SK-N-SH treated with all-trans-retinoic acid at 6 μM for 48 hours (cell line): Measurements from ENCODE around the gene HSP90AB1.

Experiments
- ATAC-seq: fragments of 200-7000 bp; cut with Tn5 transposase; 3 replicates; pipeline ENCODE4 v1.9.1; 2020; ENCODE audit warnings: mild to moderate bottlenecking, moderate library complexity
- ARNTL ChIP-seq: fragments of 450-650 bp; formaldehyde crosslinking; IDR thresholded peaks from 2 replicates; pipeline ENCODE4 v1.5.0; 2020; ENCODE audit warnings: low read depth, mild to moderate bottlenecking, moderate library complexity, borderline replicate concordance
- BACH2 ChIP-seq: fragments of 250-450 bp; sonication (Bioruptor Pico); IDR thresholded peaks from 2 replicates; pipeline ENCODE4 v1.9.0; 2021; ENCODE audit warnings: mild to moderate bottlenecking, borderline replicate concordance
- CSDC2 ChIP-seq: fragments of 250-450 bp; sonication (Bioruptor Pico); IDR thresholded peaks from 2 replicates; pipeline ENCODE4 v1.5.0; 2020; ENCODE audit warnings: mild to moderate bottlenecking, moderate library complexity
- ESRRG ChIP-seq: fragments of 250-450 bp; sonication (Bioruptor Pico); IDR thresholded peaks from 2 replicates; pipeline ENCODE4 v1.6.1; 2021; ENCODE audit warnings: mild to moderate bottlenecking
- GLIS3 ChIP-seq: fragments of 250-450 bp; sonication (Bioruptor Pico); IDR thresholded peaks from 2 replicates; pipeline ENCODE4 v1.5.0; 2020; ENCODE audit warnings: mild to moderate bottlenecking, moderate library complexity
- ISL1 ChIP-seq: fragments of 250-450 bp; sonication (Bioruptor Pico); IDR thresholded peaks from 2 replicates; pipeline ENCODE4 v2.1.2; 2022; ENCODE audit warnings: mild to moderate bottlenecking, moderate library complexity
- OSR1 ChIP-seq: fragments of 250-450 bp; sonication (Bioruptor Pico); IDR thresholded peaks from 2 replicates; pipeline ENCODE4 v1.8.0; 2022; ENCODE audit warnings: moderate library complexity, mild to moderate bottlenecking, inconsistent platforms
- PPARA ChIP-seq: fragments of 250-450 bp; sonication (Bioruptor Pico); IDR thresholded peaks from 2 replicates; pipeline ENCODE4 v1.5.0; 2020; ENCODE audit warnings: mild to moderate bottlenecking, borderline replicate concordance
- RARB ChIP-seq: fragments of 250-450 bp; sonication (Bioruptor Pico); IDR thresholded peaks from 2 replicates; pipeline ENCODE4 v1.8.0; 2021; ENCODE audit warnings: mild to moderate bottlenecking, moderate library complexity
- SNAI2 ChIP-seq: fragments of 250-450 bp; sonication (Bioruptor Pico); IDR thresholded peaks from 2 replicates; pipeline ENCODE4 v1.5.0; 2020; ENCODE audit warnings: mild to moderate bottlenecking, moderate library complexity
- ZC3H10 ChIP-seq: fragments of 250-450 bp; sonication (Bioruptor Pico); IDR thresholded peaks from 2 replicates; pipeline ENCODE4 v1.5.1; 2021; ENCODE audit warnings: mild to moderate bottlenecking, moderate library complexity
- ZFP3 ChIP-seq: fragments of 250-450 bp; sonication (Bioruptor Pico); IDR thresholded peaks from 2 replicates; pipeline ENCODE4 v1.5.0; 2020; ENCODE audit warnings: mild to moderate bottlenecking, moderate library complexity
- ZNF565 ChIP-seq: fragments of 450-650 bp; formaldehyde crosslinking; conservative IDR thresholded peaks from 2 replicates; pipeline ENCODE4 v1.5.0; 2020; ENCODE audit warnings: low read depth, mild to moderate bottlenecking, moderate library complexity
- ZNF70 ChIP-seq: fragments of 450-650 bp; formaldehyde crosslinking; IDR thresholded peaks from 2 replicates; pipeline ENCODE4 v1.5.0; 2020; ENCODE audit warnings: mild to moderate bottlenecking, moderate library complexity
- TF ChIP-seq, protein P1 (sequence below): fragments of 250-450 bp; sonication (Bioruptor Pico); IDR thresholded peaks from 2 replicates; pipeline ENCODE4 v1.5.1; 2020; ENCODE audit warnings: low read depth, mild to moderate bottlenecking, moderate library complexity
- TF ChIP-seq, protein P2 (sequence below): fragments of 250-450 bp; sonication (Bioruptor Pico); IDR thresholded peaks from 2 replicates; pipeline ENCODE4 v1.5.1; 2021; ENCODE audit warnings: mild to moderate bottlenecking, moderate library complexity
- TF ChIP-seq, protein P3 (sequence below): fragments of 250-450 bp; sonication (Bioruptor Pico); IDR thresholded peaks from 2 replicates; pipeline ENCODE4 v1.5.0; 2020; ENCODE audit warnings: mild to moderate bottlenecking, moderate library complexity
- TF ChIP-seq, protein P4 (sequence below): fragments of 250-450 bp; sonication (Bioruptor Pico); IDR thresholded peaks from 2 replicates; pipeline ENCODE4 v1.8.0; 2021; ENCODE audit warnings: low read depth, mild to moderate bottlenecking, moderate library complexity, borderline replicate concordance
- TF ChIP-seq, protein P5 (sequence below): fragments of 250-450 bp; sonication (Bioruptor Pico); IDR thresholded peaks from 2 replicates; pipeline ENCODE4 v1.8.0; 2020; ENCODE audit warnings: mild to moderate bottlenecking, moderate library complexity, borderline replicate concordance

HSP90AB1 gene

DNA sequence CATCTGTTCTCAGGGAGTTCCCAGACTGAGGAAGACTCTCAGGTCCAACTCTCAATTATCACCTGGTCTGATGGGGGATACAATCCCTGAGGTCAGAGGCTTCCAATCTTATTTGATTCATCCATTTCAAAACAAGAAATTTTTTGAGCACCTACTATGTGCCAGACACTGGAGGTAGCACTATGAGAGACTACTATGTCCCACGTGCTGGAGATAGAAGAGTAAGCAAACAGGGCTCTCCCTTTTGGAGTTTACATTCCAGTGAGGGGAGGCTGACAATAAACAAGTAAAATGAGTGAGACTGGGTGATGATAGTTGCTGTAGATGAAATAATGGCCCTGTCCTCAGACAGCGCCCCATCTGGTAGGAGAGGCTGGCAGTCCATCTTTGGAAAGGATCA lies 39.8 kb downstream of the HSP90AB1 start:
- ATAC-seq, result no peak
- TF ChIP-seq, protein P1, sequence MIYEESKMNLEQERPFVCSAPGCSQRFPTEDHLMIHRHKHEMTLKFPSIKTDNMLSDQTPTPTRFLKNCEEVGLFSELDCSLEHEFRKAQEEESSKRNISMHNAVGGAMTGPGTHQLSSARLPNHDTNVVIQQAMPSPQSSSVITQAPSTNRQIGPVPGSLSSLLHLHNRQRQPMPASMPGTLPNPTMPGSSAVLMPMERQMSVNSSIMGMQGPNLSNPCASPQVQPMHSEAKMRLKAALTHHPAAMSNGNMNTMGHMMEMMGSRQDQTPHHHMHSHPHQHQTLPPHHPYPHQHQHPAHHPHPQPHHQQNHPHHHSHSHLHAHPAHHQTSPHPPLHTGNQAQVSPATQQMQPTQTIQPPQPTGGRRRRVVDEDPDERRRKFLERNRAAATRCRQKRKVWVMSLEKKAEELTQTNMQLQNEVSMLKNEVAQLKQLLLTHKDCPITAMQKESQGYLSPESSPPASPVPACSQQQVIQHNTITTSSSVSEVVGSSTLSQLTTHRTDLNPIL (CRISPR knock-in tag), result no peak
- TF ChIP-seq ZNF565 (CRISPR knock-in tag) (no peak), PPARA (CRISPR knock-in tag) (no peak), CSDC2 (no peak), RARB (CRISPR knock-in tag) (no peak), OSR1 (CRISPR knock-in tag) (no peak), ESRRG (CRISPR knock-in tag) (no peak), BACH2 (CRISPR knock-in tag) (no peak), ZFP3 (no peak), ARNTL (CRISPR knock-in tag) (no peak), GLIS3 (CRISPR knock-in tag) (no peak), SNAI2 (no peak), ZC3H10 (CRISPR knock-in tag) (no peak)
- TF ChIP-seq, protein P2, sequence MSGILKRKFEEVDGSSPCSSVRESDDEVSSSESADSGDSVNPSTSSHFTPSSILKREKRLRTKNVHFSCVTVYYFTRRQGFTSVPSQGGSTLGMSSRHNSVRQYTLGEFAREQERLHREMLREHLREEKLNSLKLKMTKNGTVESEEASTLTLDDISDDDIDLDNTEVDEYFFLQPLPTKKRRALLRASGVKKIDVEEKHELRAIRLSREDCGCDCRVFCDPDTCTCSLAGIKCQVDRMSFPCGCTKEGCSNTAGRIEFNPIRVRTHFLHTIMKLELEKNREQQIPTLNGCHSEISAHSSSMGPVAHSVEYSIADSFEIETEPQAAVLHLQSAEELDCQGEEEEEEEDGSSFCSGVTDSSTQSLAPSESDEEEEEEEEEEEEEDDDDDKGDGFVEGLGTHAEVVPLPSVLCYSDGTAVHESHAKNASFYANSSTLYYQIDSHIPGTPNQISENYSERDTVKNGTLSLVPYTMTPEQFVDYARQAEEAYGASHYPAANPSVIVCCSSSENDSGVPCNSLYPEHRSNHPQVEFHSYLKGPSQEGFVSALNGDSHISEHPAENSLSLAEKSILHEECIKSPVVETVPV, result no peak
- TF ChIP-seq, protein P3, sequence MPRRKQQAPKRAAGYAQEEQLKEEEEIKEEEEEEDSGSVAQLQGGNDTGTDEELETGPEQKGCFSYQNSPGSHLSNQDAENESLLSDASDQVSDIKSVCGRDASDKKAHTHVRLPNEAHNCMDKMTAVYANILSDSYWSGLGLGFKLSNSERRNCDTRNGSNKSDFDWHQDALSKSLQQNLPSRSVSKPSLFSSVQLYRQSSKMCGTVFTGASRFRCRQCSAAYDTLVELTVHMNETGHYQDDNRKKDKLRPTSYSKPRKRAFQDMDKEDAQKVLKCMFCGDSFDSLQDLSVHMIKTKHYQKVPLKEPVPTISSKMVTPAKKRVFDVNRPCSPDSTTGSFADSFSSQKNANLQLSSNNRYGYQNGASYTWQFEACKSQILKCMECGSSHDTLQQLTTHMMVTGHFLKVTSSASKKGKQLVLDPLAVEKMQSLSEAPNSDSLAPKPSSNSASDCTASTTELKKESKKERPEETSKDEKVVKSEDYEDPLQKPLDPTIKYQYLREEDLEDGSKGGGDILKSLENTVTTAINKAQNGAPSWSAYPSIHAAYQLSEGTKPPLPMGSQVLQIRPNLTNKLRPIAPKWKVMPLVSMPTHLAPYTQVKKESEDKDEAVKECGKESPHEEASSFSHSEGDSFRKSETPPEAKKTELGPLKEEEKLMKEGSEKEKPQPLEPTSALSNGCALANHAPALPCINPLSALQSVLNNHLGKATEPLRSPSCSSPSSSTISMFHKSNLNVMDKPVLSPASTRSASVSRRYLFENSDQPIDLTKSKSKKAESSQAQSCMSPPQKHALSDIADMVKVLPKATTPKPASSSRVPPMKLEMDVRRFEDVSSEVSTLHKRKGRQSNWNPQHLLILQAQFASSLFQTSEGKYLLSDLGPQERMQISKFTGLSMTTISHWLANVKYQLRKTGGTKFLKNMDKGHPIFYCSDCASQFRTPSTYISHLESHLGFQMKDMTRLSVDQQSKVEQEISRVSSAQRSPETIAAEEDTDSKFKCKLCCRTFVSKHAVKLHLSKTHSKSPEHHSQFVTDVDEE (CRISPR knock-in tag), result no peak

DNA sequence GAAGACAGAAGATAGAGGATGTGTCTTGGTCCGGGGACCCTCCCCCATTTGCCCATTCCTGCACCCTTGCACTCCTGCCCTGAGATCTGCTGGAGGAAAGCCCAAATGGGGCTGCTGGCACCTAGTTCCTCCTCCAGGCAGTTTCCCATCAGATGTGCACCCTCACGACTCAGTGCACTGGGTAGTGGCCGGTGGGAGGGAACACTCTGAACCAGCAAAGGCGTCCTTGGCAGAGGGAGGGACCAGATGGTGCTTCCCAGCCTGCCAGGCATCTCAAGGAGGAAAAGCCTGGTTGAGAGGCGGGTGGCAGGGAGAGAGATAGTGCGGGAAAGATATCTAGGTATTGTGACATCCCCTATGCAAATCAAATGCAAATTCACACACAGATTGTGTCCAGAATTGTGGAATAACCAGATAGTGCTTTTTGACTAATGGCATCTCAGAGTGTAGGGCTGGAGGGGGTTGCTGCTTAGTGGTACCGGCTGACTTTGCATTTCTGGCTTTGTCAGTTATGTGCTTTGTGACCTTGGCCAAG lies 42.9 kb downstream of the HSP90AB1 start:
- ATAC-seq, result no peak
- TF ChIP-seq, protein P1 (CRISPR knock-in tag), result no peak
- TF ChIP-seq, protein P2, result no peak
- no peak for TF ChIP-seq ZNF70
- no peak for TF ChIP-seq ISL1 (CRISPR knock-in tag)
- no peak for TF ChIP-seq PPARA (CRISPR knock-in tag)
- TF ChIP-seq RARB (CRISPR knock-in tag), result no peak
- TF ChIP-seq, protein P3 (CRISPR knock-in tag), result no peak

DNA sequence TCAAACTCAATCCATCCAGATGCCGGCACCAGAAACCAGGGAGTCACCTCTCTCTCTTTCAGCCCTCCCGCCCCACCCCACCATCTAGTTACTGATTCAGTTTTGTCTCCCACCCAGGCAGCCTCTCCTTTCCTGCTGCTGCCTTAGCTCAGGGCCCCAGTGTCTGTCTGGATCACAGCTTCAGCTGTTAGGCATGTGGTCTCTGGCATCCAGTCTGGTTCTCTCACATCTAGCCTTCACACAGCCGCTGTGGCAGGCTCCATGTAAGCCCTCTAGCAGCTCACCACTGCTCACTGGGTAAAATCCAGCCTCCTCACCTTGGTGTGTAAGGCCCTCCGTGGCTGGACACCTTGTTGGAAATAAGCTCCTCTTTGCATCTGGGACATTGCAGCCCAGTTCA lies 44.9 kb downstream of the HSP90AB1 start:
- no peak for TF ChIP-seq SNAI2
- TF ChIP-seq ZFP3, result no peak
- TF ChIP-seq OSR1 (CRISPR knock-in tag), result no peak
- TF ChIP-seq, protein P4, sequence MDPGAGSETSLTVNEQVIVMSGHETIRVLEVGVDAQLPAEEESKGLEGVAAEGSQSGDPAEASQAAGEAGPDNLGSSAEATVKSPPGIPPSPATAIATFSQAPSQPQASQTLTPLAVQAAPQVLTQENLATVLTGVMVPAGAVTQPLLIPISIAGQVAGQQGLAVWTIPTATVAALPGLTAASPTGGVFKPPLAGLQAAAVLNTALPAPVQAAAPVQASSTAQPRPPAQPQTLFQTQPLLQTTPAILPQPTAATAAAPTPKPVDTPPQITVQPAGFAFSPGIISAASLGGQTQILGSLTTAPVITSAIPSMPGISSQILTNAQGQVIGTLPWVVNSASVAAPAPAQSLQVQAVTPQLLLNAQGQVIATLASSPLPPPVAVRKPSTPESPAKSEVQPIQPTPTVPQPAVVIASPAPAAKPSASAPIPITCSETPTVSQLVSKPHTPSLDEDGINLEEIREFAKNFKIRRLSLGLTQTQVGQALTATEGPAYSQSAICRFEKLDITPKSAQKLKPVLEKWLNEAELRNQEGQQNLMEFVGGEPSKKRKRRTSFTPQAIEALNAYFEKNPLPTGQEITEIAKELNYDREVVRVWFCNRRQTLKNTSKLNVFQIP (CRISPR knock-in tag), result no peak
- no peak for TF ChIP-seq ISL1 (CRISPR knock-in tag)
- no peak for TF ChIP-seq PPARA (CRISPR knock-in tag)
- TF ChIP-seq, protein P5, sequence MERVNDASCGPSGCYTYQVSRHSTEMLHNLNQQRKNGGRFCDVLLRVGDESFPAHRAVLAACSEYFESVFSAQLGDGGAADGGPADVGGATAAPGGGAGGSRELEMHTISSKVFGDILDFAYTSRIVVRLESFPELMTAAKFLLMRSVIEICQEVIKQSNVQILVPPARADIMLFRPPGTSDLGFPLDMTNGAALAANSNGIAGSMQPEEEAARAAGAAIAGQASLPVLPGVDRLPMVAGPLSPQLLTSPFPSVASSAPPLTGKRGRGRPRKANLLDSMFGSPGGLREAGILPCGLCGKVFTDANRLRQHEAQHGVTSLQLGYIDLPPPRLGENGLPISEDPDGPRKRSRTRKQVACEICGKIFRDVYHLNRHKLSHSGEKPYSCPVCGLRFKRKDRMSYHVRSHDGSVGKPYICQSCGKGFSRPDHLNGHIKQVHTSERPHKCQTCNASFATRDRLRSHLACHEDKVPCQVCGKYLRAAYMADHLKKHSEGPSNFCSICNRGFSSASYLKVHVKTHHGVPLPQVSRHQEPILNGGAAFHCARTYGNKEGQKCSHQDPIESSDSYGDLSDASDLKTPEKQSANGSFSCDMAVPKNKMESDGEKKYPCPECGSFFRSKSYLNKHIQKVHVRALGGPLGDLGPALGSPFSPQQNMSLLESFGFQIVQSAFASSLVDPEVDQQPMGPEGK (CRISPR knock-in tag), result no peak
- TF ChIP-seq, protein P2, result no peak
- TF ChIP-seq, all 23 proteins: peak for 0
- ATAC-seq, result no peak
